Measurements from ENCODE around the gene GAD1. TPM values are rescaled to one million over a fixed set of nuclear protein-coding genes. Genes with fewer than 3 reads are reported as not detected.

The GAD1 gene
- total and polyA plus RNA-seq, 4 donors = 0.08 to 1.4 (median 0.51) TPM

- no peak for DNase-seq
- no peaks in the 10 kb centered on the region for H3K36me3 ChIP-seq (ENCODE audit: control insufficient read depth in 4 of 4, insufficient read depth in 4 of 4, low read length in 4 of 4)
- WGBS, 2 donors = 76 to 97% methylated on average over 1 of the region's 1 CpG
- H3K27me3 ChIP-seq (ENCODE audit: control insufficient read depth in 3 of 3, insufficient read depth in 3 of 3, low read length in 2 of 3) = no peaks in the 10 kb centered on the region
- no peak overlapping the region for H3K4me3 ChIP-seq
- H3K9me3 ChIP-seq (ENCODE audit: control insufficient read depth in 4 of 4, insufficient read depth in 3 of 4, low read length in 3 of 4) = no peaks in the 10 kb centered on the region
- H3K27ac ChIP-seq (ENCODE audit: low read depth in 1 of 2, low read length in 1 of 2) = no peak overlapping the region
- no peak for ATAC-seq (ENCODE audit: insufficient read depth, low FRiP score)
- H3K4me1 ChIP-seq (ENCODE audit: control insufficient read depth in 5 of 5, insufficient read depth in 5 of 5, low read length in 5 of 5) = no peaks in the 10 kb centered on the region
- H3K9ac ChIP-seq (ENCODE audit: insufficient read depth in 1 of 2, low read length in 2 of 2) = no peak overlapping the region
- TF ChIP-seq CTCF (IDR thresholded peaks at IDR 0.05; ENCODE audit: control extremely low read depth, extremely low read depth) = no peak
These were observed 34.9 kb downstream of the GAD1 start for GRCh38 chr2:170851635-170852034.

- Histone ChIP-seq H3K4me1 (ENCODE audit: control insufficient read depth in 5 of 5, insufficient read depth in 5 of 5, low read length in 5 of 5) (no peaks in the 10 kb centered on the region), H3K36me3 (ENCODE audit: control insufficient read depth in 4 of 4, insufficient read depth in 4 of 4, low read length in 4 of 4) (no peaks in the 10 kb centered on the region), H3K9ac (ENCODE audit: insufficient read depth in 1 of 2, low read length in 2 of 2) (no peak overlapping the region), H3K27me3 (ENCODE audit: control insufficient read depth in 3 of 3, insufficient read depth in 3 of 3, low read length in 2 of 3) (no peaks in the 10 kb centered on the region), H3K27ac (ENCODE audit: low read depth in 1 of 2, low read length in 1 of 2) (no peak overlapping the region), H3K9me3 (ENCODE audit: control insufficient read depth in 4 of 4, insufficient read depth in 3 of 4, low read length in 3 of 4) (no peaks in the 10 kb centered on the region), H3K4me3 (no peak overlapping the region)
- 92 to 97% methylated on average over 1 of the region's 1 CpG for WGBS, 2 donors
- ATAC-seq (ENCODE audit: insufficient read depth, low FRiP score) (no peak), DNase-seq (no peak)
- no peak for TF ChIP-seq CTCF (IDR thresholded peaks at IDR 0.05; ENCODE audit: control extremely low read depth, extremely low read depth)
These were observed 39.4 kb downstream of the GAD1 start for GRCh38 chr2:170856066-170856465.

GRCh38 chr2:170862286-170862902, 45.7 kb downstream of the GAD1 start:
- Histone ChIP-seq H3K4me1 (ENCODE audit: control insufficient read depth in 5 of 5, insufficient read depth in 5 of 5, low read length in 5 of 5) (no peaks in the 10 kb centered on the region), H3K27ac (ENCODE audit: low read depth in 1 of 2, low read length in 1 of 2) (no peak overlapping the region), H3K9me3 (ENCODE audit: control insufficient read depth in 4 of 4, insufficient read depth in 3 of 4, low read length in 3 of 4) (no peaks in the 10 kb centered on the region), H3K36me3 (ENCODE audit: control insufficient read depth in 4 of 4, insufficient read depth in 4 of 4, low read length in 4 of 4) (no peaks in the 10 kb centered on the region), H3K9ac (ENCODE audit: insufficient read depth in 1 of 2, low read length in 2 of 2) (no peak overlapping the region), H3K4me3 (no peak overlapping the region), H3K27me3 (ENCODE audit: control insufficient read depth in 3 of 3, insufficient read depth in 3 of 3, low read length in 2 of 3) (no peaks in the 10 kb centered on the region)
- ATAC-seq (ENCODE audit: insufficient read depth, low FRiP score) = no peak
- WGBS, 2 donors = 77 to 86% methylated on average over 7 of the region's 7 CpGs
- TF ChIP-seq CTCF (IDR thresholded peaks at IDR 0.05; ENCODE audit: control extremely low read depth, extremely low read depth) = no peak
- DNase-seq = no peak

- H3K36me3 ChIP-seq (ENCODE audit: control insufficient read depth in 4 of 4, insufficient read depth in 4 of 4, low read length in 4 of 4) = no peaks in the 10 kb centered on the region
- no peaks in the 10 kb centered on the region for H3K4me1 ChIP-seq (ENCODE audit: control insufficient read depth in 5 of 5, insufficient read depth in 5 of 5, low read length in 5 of 5)
- H3K27ac ChIP-seq (ENCODE audit: low read depth in 1 of 2, low read length in 1 of 2) = no peak overlapping the region
- ATAC-seq (ENCODE audit: insufficient read depth, low FRiP score) (no peak), DNase-seq (no peak)
- WGBS, 2 donors = 90 to 91% methylated on average over 4 of the region's 4 CpGs
- no peak overlapping the region for H3K4me3 ChIP-seq
- H3K9ac ChIP-seq (ENCODE audit: insufficient read depth in 1 of 2, low read length in 2 of 2) = no peak overlapping the region
- H3K27me3 ChIP-seq (ENCODE audit: control insufficient read depth in 3 of 3, insufficient read depth in 3 of 3, low read length in 2 of 3) = no peaks in the 10 kb centered on the region
- no peaks in the 10 kb centered on the region for H3K9me3 ChIP-seq (ENCODE audit: control insufficient read depth in 4 of 4, insufficient read depth in 3 of 4, low read length in 3 of 4)
- no peak for TF ChIP-seq CTCF (IDR thresholded peaks at IDR 0.05; ENCODE audit: control extremely low read depth, extremely low read depth)
These were observed 46.4 kb downstream of the GAD1 start for GRCh38 chr2:170863087-170863486.
